B cell (primary cell): ENCODE measurements around the gene ATP11A.

Source experiments
- EZH2 ChIP-seq: IDR thresholded peaks from 2 replicates; pipeline ENCODE4 v1.6.1; 2012; ENCODE audit warnings: borderline replicate concordance, low read depth, mild to moderate bottlenecking, moderate library complexity, low read length; ENCODE audit not compliant: insufficient read depth, poor library complexity, severe bottlenecking
- TF ChIP-seq, protein P1 (sequence below): fragments of 200-600 bp; IDR thresholded peaks from one replicate; pipeline ENCODE4 v1.8.0; 2022; ENCODE audit warnings: antibody characterized with exemption, mild to moderate bottlenecking

DNA sequence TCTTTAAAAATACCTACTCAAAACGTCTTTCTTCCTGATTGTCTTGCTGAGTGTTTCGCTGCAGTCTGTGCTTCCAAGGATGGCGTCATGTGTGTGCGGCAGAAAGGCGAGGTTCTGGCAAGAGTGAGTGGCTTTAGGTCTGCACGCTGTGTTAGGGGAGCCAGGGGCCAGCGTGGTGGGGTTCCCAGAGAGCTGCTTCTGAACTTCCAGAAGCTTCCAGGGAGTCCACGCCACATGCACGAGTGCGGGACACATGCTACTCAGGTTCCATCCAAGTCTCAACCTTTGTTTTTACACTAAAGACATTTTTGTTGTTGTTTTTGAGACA lies 67.9 kb downstream of the ATP11A start:
- TF ChIP-seq, protein P1, sequence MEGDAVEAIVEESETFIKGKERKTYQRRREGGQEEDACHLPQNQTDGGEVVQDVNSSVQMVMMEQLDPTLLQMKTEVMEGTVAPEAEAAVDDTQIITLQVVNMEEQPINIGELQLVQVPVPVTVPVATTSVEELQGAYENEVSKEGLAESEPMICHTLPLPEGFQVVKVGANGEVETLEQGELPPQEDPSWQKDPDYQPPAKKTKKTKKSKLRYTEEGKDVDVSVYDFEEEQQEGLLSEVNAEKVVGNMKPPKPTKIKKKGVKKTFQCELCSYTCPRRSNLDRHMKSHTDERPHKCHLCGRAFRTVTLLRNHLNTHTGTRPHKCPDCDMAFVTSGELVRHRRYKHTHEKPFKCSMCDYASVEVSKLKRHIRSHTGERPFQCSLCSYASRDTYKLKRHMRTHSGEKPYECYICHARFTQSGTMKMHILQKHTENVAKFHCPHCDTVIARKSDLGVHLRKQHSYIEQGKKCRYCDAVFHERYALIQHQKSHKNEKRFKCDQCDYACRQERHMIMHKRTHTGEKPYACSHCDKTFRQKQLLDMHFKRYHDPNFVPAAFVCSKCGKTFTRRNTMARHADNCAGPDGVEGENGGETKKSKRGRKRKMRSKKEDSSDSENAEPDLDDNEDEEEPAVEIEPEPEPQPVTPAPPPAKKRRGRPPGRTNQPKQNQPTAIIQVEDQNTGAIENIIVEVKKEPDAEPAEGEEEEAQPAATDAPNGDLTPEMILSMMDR: no peak
- TF ChIP-seq EZH2: no peak
